ENCODE results near the gene TRMT2A. TPM values are rescaled to one million over a fixed set of nuclear protein-coding genes. Genes with fewer than 3 reads are reported as not detected.

The TRMT2A gene
- polyA plus RNA-seq, 6 donors from 2014 or later: 15.1 to 29.7 (median 21.3) TPM

DNA sequence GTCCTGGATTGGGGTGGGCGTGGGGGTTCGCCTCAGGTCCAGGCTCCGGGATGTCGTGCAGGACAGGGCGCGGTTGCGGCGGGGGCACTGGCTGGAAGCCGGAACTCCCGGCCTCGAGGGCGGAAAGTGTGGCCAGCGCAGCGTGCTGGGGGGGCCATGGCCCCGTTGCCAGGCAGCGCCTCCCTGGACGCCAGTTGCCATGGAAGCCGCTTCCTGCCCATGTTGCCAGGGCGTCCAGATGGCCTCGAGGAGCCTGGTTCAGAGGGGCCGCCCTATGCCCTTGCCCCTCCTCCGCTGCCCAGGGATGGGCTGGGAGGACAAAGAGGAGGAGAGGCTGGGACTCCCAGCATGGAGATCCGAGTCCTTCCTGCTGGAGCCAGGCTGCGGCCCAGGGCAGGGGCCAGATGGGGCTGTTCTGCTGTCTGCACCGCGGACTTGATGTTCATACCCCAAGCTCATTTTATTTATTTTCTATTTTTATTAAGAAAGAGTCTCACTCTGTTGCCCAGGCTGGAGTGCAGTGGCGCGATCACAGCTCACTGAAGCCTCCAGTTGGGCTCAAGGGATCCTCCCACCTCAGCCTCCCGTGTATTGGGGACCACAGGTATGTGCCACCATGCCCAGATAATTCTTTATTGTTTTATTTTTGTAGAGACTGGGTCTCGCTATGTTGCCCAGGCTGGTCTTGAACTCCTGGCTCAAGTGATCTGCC lies 38.5 kb upstream of the TRMT2A start:
- H3K4me3 Mint-ChIP-seq: no peak overlapping the region
- DNase-seq (no peak), ATAC-seq (ENCODE audit: low read depth in 2 of 2) (no peak)
- no peaks in the 10 kb centered on the region for H3K36me3 Mint-ChIP-seq
- H3K27ac Mint-ChIP-seq: no peak overlapping the region
- H3K9me3 Mint-ChIP-seq: no peaks in the 10 kb centered on the region
- peaks cover 5 to 37% (median 17%) of the 10 kb centered on the region in 3 donors for H3K27me3 Mint-ChIP-seq
- H3K4me1 Mint-ChIP-seq: peaks cover 1 to 6% (median 4%) of the 10 kb centered on the region in 3 donors

DNA sequence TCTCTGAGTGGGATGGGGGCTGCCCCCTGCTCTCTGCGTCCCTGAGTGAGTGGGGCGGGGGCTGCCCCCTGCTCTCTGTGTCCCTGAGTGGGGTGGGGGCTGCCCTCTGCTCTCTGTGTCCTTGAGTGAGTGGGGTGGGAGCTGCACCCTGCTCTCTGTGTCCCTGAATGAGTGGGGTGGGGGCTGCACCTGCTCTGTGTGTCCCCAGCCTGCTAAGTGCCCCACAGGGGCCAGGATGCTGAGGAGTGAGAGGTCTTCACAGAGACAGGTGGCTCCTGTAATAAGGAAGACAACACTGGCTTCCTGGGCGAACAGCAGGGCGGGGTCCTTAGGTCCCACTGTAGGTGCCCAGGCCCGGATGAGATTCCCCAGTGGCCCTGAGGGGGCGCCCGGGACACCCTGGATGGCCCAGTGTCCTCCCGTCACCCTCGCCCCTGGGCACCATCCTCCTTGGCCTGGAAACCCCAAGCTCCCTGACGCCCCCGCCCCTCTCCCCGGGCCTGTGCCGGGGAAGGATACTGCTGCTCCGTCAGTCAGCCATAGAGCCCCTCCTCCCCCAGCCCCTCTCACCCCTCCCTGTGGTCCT lies 37.7 kb upstream of the TRMT2A start:
- Mint-ChIP-seq H3K9me3 (no peaks in the 10 kb centered on the region), H3K36me3 (no peaks in the 10 kb centered on the region), H3K27ac (peak overlapping the region in 1 of 6 donors; percentile 71), H3K27me3 (peaks cover 5 to 31% (median 17%) of the 10 kb centered on the region in 3 donors), H3K4me3 (no peak overlapping the region), H3K4me1 (peaks cover 1 to 6% (median 4%) of the 10 kb centered on the region in 3 donors)
- ATAC-seq (ENCODE audit: low read depth in 2 of 2): no peak
- no peak for DNase-seq

DNA sequence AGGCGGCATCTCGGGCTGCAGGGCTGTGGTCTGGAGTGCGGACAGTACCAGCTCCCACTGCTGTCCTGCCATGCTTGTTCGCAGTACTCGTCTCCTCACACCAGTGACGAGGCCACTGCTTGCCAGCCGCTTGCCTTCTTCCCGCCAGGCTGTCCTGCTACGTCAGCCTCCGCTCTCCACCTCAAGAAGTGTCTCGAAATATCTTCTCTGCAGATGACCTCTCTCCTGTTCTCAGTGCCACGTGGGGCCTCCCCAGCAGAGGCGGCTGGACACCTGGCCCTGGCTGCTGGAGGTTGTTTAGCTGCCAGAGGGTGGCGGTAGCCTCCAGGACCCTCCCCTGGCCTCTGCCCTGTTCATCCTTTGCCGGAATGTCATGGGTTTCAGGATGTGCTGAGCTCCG lies 36.9 kb upstream of the TRMT2A start:
- DNase-seq (no peak), ATAC-seq (ENCODE audit: low read depth in 2 of 2) (no peak)
- Mint-ChIP-seq H3K9me3 (no peaks in the 10 kb centered on the region), H3K4me3 (peak overlapping the region in 1 of 8 donors; percentile 19), H3K36me3 (no peaks in the 10 kb centered on the region), H3K4me1 (peaks cover 1 to 6% (median 4%) of the 10 kb centered on the region in 3 donors), H3K27ac (peak overlapping the region in 1 of 6 donors; percentile 23), H3K27me3 (peaks cover 5 to 24% (median 9%) of the 10 kb centered on the region in 3 donors)

DNA sequence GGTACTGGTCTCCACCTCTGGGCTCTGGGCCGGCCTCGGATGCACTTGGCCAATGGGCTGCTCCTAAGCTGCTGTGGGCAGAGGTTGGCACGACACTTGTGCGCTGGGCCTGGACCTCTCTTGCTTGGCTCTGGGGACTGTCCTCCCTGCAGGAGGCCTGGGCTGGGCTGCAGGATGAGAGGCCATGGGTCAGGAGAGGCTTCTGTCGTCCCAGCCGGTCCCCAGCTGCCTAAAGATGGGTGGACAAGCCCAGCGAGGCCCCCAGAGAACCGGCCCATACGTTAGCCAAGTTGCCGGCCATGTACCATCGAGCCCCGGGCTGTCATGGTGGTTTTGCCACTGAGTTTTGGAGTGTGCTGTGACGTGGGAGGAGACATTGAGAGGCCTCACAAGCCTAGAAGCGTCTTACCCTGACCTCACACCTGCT lies 35.5 kb upstream of the TRMT2A start:
- Mint-ChIP-seq H3K9me3 (no peaks in the 10 kb centered on the region), H3K27me3 (peaks cover 5 to 12% (median 8%) of the 10 kb centered on the region in 3 donors), H3K27ac (peak overlapping the region in 1 of 6 donors; percentile 67), H3K4me1 (peaks cover 1 to 6% (median 4%) of the 10 kb centered on the region in 3 donors), H3K36me3 (no peaks in the 10 kb centered on the region), H3K4me3 (peak overlapping the region in 1 of 8 donors; percentile 53)
- no peak for ATAC-seq (ENCODE audit: low read depth in 2 of 2)
- DNase-seq: no peak

DNA sequence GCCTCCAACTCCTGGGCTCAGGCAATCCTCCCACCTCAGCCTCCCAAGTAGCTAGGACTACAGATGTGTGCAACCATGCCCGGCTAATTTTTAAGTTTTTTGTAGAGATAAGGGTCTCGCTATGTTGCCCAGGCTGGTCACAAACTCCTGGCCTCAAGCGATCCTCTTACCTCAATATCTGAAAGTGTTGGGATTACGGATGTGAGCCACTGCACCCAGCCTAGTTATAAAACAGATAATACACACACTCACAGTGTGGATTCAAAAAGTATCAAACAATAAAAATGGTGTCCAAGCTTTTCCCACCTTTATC lies 34.2 kb upstream of the TRMT2A start:
- no peak overlapping the region for H3K4me3 Mint-ChIP-seq
- H3K36me3 Mint-ChIP-seq: no peaks in the 10 kb centered on the region
- ATAC-seq (ENCODE audit: low read depth in 2 of 2) (no peak), DNase-seq (no peak)
- H3K27ac Mint-ChIP-seq: peak overlapping the region in 1 of 6 donors; percentile 53
- H3K27me3 Mint-ChIP-seq: no peaks in the 10 kb centered on the region
- H3K4me1 Mint-ChIP-seq: peaks cover 0 to 5% (median 1%) of the 10 kb centered on the region in 3 donors
- H3K9me3 Mint-ChIP-seq: no peaks in the 10 kb centered on the region

DNA sequence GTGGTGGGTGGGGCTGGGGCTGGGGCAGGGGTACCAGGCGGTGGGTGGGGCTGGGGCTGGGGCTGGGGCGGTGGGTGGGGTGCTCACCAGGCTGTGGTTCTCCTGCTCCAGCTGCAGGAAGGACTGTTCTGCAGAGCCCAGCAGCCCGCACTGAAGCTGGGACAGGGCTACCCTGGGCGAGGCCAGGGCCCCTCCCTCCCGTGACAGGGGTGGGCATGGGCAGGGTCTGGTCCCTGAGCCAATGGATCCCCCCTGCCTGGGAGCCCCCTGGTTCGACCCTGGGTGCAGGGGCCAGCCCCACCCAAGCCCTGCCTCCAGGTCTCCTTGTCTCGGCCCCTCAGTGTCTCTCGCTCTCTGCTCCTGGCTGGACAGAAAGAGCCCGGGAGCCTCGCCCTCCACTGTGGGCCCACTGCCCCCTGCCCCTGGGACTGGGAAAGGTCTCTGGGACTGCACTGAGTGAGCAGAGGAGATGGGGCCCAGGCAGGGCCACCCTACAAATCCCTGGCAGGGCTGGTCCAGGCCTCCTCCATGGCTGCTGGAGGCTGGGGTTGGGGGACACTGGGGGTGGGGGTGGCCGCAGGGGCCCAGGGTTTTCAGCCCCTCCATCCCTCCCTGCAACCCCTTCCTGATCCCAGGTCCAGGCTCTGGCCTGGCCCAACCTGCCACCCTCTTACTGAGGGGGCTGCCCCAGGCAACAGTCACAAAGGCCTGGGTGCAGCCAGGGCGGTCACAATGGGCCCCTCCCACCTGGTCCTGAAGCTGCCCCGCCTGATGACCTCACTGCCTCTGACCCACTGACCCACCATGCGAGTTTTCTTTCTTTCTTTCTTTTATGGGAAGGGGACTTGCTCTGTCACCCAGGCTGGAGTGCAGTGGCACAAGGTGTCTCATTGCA lies 33.6 kb upstream of the TRMT2A start, which contains the start of gene CCDC188:
TSS of gene CCDC188 (minus strand) at position 675 of the 895 bp plus-strand sequence. CDS start at position 606, 69 bp downstream.
- DNase-seq: no peak
- Mint-ChIP-seq H3K4me3 (no peak within 1 kb of the TSS), H3K27me3 (no peaks in the 10 kb centered on the region), H3K27ac (peak within 1 kb of the TSS in 1 of 6 donors; percentile 53), H3K9me3 (no peaks in the 10 kb centered on the region), H3K4me1 (peaks cover 0 to 6% (median 1%) of the 10 kb centered on the region in 3 donors), H3K36me3 (no peaks in the 10 kb centered on the region)
- ATAC-seq (ENCODE audit: low read depth in 2 of 2): no peak

DNA sequence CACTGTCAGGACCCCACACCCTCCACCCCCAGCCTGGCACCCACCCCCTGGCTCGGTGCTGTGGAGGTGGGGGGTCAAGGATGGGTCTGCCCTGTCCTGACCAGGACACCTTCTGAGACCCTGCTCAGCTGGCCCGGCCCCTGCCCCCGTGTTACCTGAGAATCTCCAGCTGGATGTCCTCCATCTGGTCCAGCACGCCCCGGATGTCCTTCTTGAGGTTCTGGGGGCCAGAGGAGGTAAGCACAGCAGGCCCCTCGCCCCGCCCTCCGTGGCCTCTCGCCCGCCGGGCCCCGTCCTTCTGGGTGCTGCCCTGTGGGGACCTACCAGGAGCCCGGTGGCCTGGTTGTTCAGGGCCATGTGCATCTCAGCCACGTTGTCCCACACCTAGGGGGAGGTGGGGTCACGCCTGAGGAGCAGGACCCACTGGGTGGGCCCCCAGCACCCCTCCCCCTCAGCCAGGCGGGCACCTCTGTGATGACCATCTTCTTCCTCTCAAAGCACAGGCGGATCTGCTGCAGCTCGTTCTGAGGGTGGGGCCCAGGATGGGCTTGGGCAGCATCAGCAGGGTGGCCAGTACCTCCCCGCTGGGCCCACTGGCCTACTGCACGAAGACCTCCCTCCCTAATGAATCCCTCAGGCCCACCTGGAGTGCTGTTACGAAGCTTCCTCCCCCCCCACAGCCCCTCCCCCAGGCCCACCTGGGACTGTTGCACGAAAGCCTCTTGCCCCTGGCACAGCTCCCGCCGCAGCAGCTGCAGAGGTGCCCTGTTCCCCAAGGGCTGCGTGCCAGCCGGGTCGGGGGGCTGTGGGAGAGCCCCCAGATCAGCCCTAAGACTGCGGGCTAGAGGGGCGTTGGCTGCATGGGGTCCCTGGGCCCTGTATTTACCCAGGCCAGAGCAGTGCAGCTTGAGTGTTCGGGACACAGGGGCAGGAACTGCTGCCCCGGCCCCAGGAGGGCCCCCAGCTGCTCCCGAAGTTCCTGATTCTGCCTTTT lies 32.5 kb upstream of the TRMT2A start:
- Mint-ChIP-seq H3K27ac (no peak overlapping the region), H3K36me3 (no peaks in the 10 kb centered on the region), H3K27me3 (no peaks in the 10 kb centered on the region), H3K4me1 (peaks cover 0 to 6% (median 1%) of the 10 kb centered on the region in 3 donors), H3K4me3 (no peak overlapping the region), H3K9me3 (no peaks in the 10 kb centered on the region)
- no peak for ATAC-seq (ENCODE audit: low read depth in 2 of 2)
- DNase-seq: no peak

DNA sequence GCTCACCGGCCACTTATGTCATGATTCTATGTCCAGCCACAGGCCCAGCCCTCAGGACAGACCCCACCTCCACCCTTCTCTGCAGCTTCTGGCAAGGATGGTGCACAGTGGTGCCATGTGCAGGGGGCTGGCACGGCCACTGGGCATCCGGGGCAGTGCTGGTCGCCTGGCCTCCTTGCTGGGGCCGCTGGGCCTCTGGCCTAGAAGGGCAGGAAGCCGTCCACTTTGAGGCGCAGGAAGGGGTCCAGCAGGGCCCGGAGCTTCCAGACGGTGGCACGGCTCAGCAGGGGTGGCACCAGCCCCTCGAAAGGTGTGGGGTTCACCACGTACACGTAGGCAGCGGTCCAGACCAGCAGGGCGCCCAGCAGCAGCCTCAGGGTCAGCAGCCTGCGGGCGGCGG lies 31.4 kb upstream of the TRMT2A start:
- H3K4me1 Mint-ChIP-seq: peaks cover 0 to 6% (median 1%) of the 10 kb centered on the region in 3 donors
- DNase-seq: no peak
- H3K9me3 Mint-ChIP-seq: no peaks in the 10 kb centered on the region
- H3K27ac Mint-ChIP-seq: no peak overlapping the region
- no peaks in the 10 kb centered on the region for H3K27me3 Mint-ChIP-seq
- ATAC-seq (ENCODE audit: low read depth in 2 of 2): no peak
- H3K36me3 Mint-ChIP-seq: no peaks in the 10 kb centered on the region
- H3K4me3 Mint-ChIP-seq: no peak overlapping the region

DNA sequence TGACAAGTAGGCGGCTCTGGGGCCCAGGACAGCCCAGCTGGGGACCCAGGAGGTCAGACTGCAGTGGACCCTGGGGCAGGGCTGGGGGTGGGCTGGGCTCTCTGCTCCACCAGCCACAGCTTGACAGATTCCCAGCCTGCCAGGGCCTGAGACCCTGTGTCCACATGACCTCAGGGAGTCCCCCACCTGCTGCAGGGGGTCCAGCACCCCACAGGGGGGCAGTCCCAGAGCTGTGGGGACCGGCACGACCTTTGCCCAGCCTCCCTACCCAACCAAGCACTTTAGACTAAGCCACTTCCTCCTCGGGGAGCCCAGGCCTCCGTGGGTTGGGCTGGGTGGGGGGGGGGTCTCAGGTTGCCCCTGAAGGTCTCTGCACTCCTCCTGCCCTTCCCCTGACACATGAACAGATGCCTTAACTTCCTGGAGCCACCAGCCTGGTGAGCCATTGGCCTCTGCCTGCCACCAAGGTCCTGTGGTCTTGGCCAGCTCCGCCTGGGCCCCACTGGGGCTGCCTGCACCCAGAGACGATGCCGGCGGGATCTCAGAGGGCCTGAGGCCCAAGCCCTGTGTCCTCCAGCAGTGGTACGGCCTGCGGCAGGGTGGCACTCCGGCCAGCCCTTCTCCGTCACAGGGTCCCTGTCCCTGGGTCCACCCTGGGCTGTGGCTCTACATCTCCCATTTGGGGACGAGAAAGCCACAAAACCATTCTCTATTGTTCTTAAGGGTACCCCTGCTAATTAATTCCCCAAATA lies 30.4 kb upstream of the TRMT2A start:
- Mint-ChIP-seq H3K36me3 (no peaks in the 10 kb centered on the region), H3K4me3 (no peak overlapping the region), H3K4me1 (peaks cover 0 to 6% (median 1%) of the 10 kb centered on the region in 3 donors), H3K27ac (no peak overlapping the region), H3K27me3 (no peaks in the 10 kb centered on the region), H3K9me3 (no peaks in the 10 kb centered on the region)
- ATAC-seq (ENCODE audit: low read depth in 2 of 2) (no peak), DNase-seq (no peak)

DNA sequence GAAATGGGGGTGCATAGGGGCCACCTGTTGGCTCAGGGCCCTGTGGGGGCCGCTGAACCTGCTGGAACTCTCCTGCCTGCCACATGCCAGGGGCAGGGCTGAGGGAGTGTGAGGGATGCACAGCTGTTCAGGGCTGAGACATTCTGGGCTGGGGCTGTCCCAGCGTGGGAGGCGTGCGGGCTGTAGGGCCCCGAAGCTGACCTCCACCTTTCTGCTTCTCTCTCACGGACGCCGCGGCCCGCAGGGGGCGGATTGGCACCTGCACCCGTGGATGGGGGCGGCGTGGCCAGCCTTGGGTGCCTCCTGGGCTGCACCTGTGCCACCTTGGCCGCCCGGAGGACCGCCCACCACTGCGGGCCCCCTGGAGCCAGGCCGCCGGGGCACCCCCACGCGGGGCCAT lies 29.8 kb upstream of the TRMT2A start:
- ATAC-seq (ENCODE audit: low read depth in 2 of 2) (no peak), DNase-seq (no peak)
- Mint-ChIP-seq H3K4me1 (peaks cover 0 to 6% (median 1%) of the 10 kb centered on the region in 3 donors), H3K27ac (no peak overlapping the region), H3K9me3 (no peaks in the 10 kb centered on the region), H3K4me3 (peak overlapping the region in 1 of 8 donors; percentile 47), H3K36me3 (no peaks in the 10 kb centered on the region), H3K27me3 (no peaks in the 10 kb centered on the region)

DNA sequence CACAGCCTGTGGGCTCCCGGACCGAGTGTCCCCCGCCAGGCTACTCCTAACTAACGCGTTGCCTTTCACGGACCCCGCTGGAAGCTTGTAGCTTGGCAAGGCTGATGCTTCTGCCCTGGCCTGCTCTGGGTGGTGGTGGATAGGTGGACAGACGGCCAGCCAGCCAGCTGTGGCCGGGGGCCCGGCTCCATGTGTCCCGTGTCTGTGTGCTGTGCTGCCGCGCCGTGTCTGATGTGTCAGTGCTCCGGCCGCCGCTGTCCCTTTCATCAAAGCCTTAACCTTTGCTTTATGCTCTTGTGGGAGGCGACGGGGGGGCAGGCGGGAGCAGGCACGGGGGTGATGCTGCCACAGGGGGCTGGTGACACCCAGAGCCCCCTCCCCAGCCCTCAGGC lies 28.8 kb upstream of the TRMT2A start:
- H3K27ac Mint-ChIP-seq: no peak overlapping the region
- peaks cover 0 to 6% (median 0%) of the 10 kb centered on the region in 3 donors for H3K4me1 Mint-ChIP-seq
- no peaks in the 10 kb centered on the region for H3K36me3 Mint-ChIP-seq
- no peaks in the 10 kb centered on the region for H3K27me3 Mint-ChIP-seq
- H3K4me3 Mint-ChIP-seq: no peak overlapping the region
- H3K9me3 Mint-ChIP-seq: no peaks in the 10 kb centered on the region
- no peak for ATAC-seq (ENCODE audit: low read depth in 2 of 2)
- DNase-seq: no peak

DNA sequence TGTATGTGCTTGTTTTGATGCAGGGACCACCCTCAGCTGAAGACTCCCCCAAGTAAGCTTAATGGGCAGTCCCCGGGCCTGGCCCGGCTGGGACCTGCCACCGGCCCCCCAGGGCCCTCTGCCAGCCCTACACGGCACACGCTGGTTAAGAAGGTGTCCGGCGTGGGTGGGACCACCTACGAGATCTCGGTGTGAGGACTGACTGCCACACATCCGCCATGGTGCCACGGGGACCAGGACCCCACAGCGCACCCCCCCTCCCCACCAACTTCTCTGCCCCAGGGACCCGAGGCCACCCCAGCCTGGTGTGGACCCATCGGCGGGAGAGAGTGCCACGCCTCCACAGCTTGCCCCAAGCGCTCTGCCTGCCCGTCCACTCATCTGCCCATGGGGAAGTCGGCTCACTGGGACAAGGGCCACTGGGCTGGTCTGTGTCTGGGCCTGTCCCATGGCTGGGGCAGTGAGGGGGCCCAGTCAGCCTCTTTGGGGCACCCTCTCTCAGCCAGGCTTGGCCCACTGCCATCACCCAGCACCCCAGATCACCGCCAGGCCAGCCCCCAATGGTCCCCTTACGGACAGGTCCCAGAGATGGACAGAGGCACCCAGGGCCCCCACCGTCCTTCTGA lies 28.3 kb upstream of the TRMT2A start:
- H3K4me3 Mint-ChIP-seq: no peak overlapping the region

More for the DNA sequence above, 28.3 kb upstream of the TRMT2A start:
- no peak overlapping the region for H3K27ac Mint-ChIP-seq
- H3K36me3 Mint-ChIP-seq: no peaks in the 10 kb centered on the region
- H3K27me3 Mint-ChIP-seq: no peaks in the 10 kb centered on the region
- no peak for DNase-seq
- ATAC-seq (ENCODE audit: low read depth in 2 of 2): no peak
- no peaks in the 10 kb centered on the region for H3K9me3 Mint-ChIP-seq
- peaks cover 0 to 6% (median 0%) of the 10 kb centered on the region in 3 donors for H3K4me1 Mint-ChIP-seq
